Tibial nerve (tissue), 3 donors: ENCODE measurements around the gene CLASP2.

Source experiments
- CTCF ChIP-seq, 5 experiments: fragments of 200-600 bp in 3 of 5; fragments of 450-650 bp in 2 of 5; sonication (generic) in 3 of 5; IDR thresholded peaks; one replicate each; pipeline ENCODE4 v1.5.1; 2016 to 2019; ENCODE audit warnings: antibody characterized with exemption in 5 of 5, mild to moderate bottlenecking in 3 of 5, moderate library complexity in 2 of 5
- POLR2A ChIP-seq, 2 donors: fragments of 450-650 bp; IDR thresholded peaks; one replicate each; pipeline ENCODE4 v1.6.1; 2017; ENCODE audit warnings: antibody characterized with exemption in 2 of 2, mild to moderate bottlenecking in 2 of 2, moderate library complexity in 2 of 2

- no peak for TF ChIP-seq POLR2A (IDR thresholded peaks at IDR 0.05)
- TF ChIP-seq CTCF (IDR thresholded peaks at IDR 0.05) = no peak
These were observed 135.8 kb downstream of the CLASP2 start for GRCh38 chr3:33582234-33582633.
